Measurements from ENCODE around the gene SPATA2. TPM values are rescaled to one million over a fixed set of nuclear protein-coding genes. Genes with fewer than 3 reads are reported as not detected.

The SPATA2 gene
- total and polyA plus RNA-seq, 2 of the 13 experiments (the other 11 are each of a cell fraction or from before 2014, with no cell fraction given): 3.2 to 8.7 TPM

DNA sequence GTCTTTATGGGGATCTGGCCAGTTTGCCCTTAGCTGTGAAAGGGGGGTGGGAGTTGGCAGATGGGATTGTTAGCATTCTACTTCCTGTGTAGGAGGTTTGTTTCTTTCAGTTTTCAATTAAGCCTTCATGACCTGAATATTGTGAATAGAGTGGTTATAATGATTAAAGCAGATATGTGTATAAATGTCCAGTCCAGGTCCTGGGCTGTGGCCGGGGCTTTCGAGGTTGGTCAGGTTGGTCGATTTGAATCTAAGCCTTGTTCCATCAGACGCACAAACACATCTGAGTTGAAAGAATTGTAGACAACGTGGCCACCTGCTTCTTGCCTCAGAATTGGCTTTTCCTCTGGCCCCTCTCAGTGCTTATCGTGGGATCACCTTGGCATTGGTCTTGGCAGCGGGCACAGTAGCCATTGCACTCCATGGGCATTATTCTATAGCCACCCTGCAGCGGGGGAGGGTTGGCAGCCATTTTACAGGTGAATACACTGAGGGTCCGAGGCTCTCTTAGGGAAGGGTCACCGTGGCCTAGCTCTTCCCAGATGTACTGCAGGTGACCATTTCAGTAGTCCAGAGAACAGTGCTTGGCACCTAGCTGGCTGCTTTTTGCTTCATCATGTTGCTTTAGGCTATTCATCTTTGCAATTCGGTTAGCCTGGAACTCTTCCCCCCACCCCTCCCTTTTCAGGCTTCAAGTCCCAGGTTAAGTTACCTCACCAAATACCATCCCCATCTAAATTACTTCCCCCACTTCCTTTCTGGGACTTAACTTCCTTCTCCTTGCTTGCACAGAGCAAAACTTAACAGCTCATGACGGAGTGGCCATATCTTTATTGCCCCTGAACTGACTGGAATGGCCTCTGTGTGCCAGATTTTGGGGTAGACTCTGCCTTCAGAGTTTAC, 21.9 kb upstream of the SPATA2 start (continued):
- TF ChIP-seq ZSCAN21 (CRISPR knock-in tag; IDR thresholded peaks at IDR 0.05; ENCODE audit: borderline replicate concordance) (peak; percentile 34; the same call in 1 of the 2 replicates), ZNF331 (CRISPR knock-in tag; IDR thresholded peaks at IDR 0.05) (0 out of 2 replicates have a peak, but pooled peaks have one; percentile 0), PCBP2 (optimal IDR thresholded peaks at IDR 0.05; ENCODE audit: low read depth, low read length, poor library complexity, severe bottlenecking) (no peak), ZNF616 (CRISPR knock-in tag; IDR thresholded peaks at IDR 0.05; ENCODE audit: low read depth) (no peak), ZNF138 (CRISPR knock-in tag; IDR thresholded peaks at IDR 0.05; ENCODE audit: low read depth) (no peak; the same call in 1 of the 2 replicates), RFX3 (CRISPR knock-in tag; IDR thresholded peaks at IDR 0.05) (no peak), HOXD1 (CRISPR knock-in tag; IDR thresholded peaks at IDR 0.05) (0 out of 2 replicates have a peak, but pooled peaks have one; percentile 24), TCF7 (IDR thresholded peaks at IDR 0.05; ENCODE audit: low read depth) (no peak), ELF4 (CRISPR knock-in tag; IDR thresholded peaks at IDR 0.05; ENCODE audit: borderline replicate concordance) (peak; percentile 16; the same call in 1 of the 2 replicates), ZFP1 (CRISPR knock-in tag; IDR thresholded peaks at IDR 0.05) (no peak), ZNF296 (CRISPR knock-in tag; conservative IDR thresholded peaks at IDR 0.05) (no peak), PCBP1 (IDR thresholded peaks at IDR 0.05; ENCODE audit: borderline replicate concordance, low read depth, low read length) (no peak), NFKB2 (CRISPR knock-in tag; IDR thresholded peaks at IDR 0.05; ENCODE audit: borderline replicate concordance) (0 out of 2 replicates have a peak, but pooled peaks have one; percentile 43), ZNF547 (CRISPR knock-in tag; IDR thresholded peaks at IDR 0.05) (peak; percentile 14; the same call in 1 of the 2 replicates), SAFB2 (CRISPR knock-in tag; IDR thresholded peaks at IDR 0.05; ENCODE audit: borderline replicate concordance, low read depth) (no peak; the same call in 1 of the 2 replicates)
- TF ChIP-seq, protein P1, sequence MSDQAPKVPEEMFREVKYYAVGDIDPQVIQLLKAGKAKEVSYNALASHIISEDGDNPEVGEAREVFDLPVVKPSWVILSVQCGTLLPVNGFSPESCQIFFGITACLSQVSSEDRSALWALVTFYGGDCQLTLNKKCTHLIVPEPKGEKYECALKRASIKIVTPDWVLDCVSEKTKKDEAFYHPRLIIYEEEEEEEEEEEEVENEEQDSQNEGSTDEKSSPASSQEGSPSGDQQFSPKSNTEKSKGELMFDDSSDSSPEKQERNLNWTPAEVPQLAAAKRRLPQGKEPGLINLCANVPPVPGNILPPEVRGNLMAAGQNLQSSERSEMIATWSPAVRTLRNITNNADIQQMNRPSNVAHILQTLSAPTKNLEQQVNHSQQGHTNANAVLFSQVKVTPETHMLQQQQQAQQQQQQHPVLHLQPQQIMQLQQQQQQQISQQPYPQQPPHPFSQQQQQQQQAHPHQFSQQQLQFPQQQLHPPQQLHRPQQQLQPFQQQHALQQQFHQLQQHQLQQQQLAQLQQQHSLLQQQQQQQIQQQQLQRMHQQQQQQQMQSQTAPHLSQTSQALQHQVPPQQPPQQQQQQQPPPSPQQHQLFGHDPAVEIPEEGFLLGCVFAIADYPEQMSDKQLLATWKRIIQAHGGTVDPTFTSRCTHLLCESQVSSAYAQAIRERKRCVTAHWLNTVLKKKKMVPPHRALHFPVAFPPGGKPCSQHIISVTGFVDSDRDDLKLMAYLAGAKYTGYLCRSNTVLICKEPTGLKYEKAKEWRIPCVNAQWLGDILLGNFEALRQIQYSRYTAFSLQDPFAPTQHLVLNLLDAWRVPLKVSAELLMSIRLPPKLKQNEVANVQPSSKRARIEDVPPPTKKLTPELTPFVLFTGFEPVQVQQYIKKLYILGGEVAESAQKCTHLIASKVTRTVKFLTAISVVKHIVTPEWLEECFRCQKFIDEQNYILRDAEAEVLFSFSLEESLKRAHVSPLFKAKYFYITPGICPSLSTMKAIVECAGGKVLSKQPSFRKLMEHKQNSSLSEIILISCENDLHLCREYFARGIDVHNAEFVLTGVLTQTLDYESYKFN (CRISPR knock-in tag; conservative IDR thresholded peaks at IDR 0.05): 0 out of 2 replicates have a peak, but pooled peaks have one; percentile 8
- TF ChIP-seq, protein P2, sequence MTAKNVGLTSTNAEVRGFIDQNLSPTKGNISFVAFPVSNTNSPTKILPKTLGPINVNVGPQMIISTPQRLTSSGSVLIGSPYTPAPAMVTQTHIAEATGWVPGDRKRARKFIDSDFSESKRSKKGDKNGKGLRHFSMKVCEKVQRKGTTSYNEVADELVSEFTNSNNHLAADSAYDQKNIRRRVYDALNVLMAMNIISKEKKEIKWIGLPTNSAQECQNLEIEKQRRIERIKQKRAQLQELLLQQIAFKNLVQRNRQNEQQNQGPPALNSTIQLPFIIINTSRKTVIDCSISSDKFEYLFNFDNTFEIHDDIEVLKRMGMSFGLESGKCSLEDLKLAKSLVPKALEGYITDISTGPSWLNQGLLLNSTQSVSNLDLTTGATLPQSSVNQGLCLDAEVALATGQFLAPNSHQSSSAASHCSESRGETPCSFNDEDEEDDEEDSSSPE (CRISPR knock-in tag; IDR thresholded peaks at IDR 0.05): no peak
- TF ChIP-seq, protein P3, sequence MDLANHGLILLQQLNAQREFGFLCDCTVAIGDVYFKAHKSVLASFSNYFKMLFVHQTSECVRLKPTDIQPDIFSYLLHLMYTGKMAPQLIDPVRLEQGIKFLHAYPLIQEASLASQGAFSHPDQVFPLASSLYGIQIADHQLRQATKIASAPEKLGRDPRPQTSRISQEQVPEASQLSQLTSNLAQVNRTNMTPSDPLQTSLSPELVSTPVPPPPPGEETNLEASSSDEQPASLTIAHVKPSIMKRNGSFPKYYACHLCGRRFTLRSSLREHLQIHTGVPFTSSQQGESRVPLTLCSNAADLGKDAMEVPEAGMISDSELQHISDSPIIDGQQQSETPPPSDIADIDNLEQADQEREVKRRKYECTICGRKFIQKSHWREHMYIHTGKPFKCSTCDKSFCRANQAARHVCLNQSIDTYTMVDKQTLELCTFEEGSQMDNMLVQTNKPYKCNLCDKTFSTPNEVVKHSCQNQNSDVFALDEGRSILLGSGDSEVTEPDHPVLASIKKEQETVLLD (CRISPR knock-in tag; IDR thresholded peaks at IDR 0.05; ENCODE audit: low read depth): no peak; the same call in 1 of the 2 replicates
- TF ChIP-seq, protein P4, sequence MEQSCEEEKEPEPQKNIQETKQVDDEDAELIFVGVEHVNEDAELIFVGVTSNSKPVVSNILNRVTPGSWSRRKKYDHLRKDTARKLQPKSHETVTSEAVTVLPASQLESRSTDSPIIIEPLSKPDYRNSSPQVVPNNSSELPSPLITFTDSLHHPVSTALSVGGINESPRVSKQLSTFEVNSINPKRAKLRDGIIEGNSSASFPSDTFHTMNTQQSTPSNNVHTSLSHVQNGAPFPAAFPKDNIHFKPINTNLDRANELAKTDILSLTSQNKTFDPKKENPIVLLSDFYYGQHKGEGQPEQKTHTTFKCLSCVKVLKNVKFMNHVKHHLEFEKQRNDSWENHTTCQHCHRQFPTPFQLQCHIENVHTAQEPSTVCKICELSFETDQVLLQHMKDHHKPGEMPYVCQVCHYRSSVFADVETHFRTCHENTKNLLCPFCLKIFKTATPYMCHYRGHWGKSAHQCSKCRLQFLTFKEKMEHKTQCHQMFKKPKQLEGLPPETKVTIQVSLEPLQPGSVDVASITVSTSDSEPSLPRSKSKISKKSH (CRISPR knock-in tag; IDR thresholded peaks at IDR 0.05; ENCODE audit: borderline replicate concordance): 0 out of 2 replicates have a peak, but pooled peaks have one; percentile 39

Data from HepG2 (cell line).